Measurements from ENCODE around the gene ECE1.

Gene ECE1

DNA sequence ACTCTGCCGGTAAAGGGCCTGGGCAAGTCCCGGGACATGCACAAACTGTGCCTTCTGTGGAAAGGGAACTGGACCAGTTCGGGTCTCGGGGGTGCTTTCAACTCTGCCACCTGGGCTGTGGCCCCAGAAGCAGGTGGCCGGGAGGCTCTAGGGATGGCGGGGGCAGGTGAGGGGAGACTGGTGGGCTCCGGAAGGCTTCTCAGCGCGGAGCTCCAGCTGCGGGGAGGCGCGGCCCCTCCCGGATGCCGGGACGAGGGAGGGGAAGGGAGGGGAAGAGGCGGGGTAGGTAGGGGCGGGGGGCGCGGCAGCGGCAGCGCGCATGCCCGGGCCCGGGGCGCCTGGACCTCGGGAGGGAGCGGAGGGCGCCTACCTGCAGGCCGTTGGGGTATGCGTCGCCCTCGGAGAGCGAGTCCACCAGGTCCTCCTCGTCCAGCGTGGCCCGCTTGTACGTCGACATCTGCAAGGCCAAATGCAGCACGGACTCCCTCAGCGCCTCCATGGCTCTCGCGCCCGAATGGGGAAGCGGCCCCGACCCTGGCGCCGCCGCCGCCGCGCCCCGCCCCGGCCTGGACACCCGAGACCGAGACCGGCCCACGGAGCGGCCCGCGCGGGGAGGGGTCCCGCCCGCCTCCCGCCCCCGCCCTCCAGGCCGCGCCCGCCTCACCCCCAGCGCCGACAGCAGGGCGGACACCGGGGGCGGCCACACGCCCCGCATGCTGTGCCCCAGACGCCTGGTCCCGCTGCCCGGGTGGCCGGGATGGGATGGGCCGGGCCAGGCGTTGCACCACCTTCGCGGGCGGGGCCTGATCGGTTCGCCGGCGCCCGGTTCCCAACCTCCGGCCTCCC lies at the start of gene ECE1:
Gene ECE1 (minus strand): TSS at position 764 of the 846 bp plus-strand sequence. CDS start 49 bp downstream, at position 715.
- peak within 1 kb of the TSS; percentile 47 to 67 (median 55) for H3K4me3 ChIP-seq
- H3K27ac ChIP-seq, result peak within 1 kb of the TSS; percentile 40 to 95 (median 86)

DNA sequence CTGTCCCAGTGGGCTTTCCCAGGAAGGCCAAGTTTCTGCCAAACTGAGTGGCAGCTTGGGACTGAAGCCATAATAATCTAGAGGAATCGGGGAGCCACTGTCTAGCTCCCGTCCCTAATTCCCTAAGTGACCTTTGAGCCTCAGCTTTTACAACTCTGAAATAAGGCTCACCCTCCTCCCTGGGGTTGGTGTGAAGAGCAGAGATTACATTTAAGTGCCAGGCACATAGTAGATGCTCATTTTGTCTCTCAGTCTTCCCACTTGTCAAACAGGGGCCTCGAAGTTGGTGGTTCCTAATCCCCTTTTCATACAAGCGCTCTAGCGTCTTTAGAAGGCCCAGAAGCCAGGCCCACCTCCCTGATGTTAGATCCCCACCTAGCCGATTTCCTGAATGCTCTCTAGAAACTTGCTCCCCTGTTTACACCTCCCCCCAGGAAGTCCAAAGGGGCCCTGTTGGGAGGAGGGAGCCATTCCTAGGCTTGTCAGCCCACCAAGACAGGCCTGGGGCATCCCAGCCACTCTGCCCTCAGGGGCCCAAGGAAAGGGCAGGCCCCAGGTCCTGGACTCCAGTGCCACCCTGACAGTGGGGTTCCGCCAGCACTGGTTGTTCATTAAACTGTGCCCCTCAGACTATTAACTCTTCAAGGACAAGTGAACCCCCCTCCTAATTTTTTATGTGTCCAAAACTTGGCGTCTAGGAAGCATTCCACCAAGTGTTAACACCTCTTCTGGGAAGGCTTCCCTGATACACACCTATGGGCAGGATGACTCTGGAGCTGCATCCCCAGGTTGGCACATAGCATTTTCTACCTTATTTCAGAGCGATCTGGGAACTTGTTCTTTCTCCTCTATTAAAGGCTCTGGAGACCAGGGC lies 49.3 kb upstream of the ECE1 start:
- peak overlapping the region in 12 of 21 experiments; percentile 18 to 86 (median 44) for H3K27ac ChIP-seq
- H3K4me3 ChIP-seq, result no peak overlapping the region

DNA sequence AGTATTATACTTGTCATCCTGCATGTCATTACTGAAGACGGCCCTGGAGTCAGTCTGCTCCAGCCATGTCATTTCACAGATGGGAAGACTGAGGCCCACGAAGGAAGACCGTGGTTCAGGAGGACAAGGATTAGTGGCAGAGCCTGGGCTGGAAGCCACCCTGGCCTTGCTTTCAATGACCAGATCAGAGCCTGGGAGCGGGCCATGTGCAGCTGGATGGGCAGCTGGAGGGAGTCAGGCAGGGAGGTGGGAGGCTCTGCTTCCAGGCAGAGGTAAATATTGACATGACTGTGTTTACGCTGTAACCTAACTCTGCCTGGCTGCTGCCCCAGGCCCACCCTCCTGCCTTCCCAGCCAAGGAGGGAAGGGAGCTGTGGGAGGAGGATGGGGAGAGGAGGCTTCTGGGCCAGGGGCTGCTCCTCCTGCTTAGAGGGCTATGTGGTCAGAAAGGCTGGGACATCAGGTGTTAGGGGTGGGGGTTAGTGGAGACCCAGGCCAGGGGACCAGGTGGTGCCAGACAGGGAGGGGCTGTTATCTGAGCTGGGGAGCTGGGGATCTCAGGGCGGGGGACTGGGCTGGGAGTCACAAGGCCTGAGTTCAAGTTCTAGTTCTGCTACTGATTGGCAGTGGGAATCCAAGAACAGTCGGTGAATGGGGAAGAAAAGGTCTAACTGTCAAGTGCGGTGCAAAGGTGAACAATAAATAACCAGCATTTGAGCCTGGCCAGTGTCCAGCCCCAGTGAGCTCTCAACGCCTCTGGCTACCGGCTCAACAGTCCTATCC lies 48.5 kb upstream of the ECE1 start:
- peak overlapping the region in 16 of 21 experiments; percentile 4 to 86 (median 40) for H3K27ac ChIP-seq
- no peak overlapping the region for H3K4me3 ChIP-seq

DNA sequence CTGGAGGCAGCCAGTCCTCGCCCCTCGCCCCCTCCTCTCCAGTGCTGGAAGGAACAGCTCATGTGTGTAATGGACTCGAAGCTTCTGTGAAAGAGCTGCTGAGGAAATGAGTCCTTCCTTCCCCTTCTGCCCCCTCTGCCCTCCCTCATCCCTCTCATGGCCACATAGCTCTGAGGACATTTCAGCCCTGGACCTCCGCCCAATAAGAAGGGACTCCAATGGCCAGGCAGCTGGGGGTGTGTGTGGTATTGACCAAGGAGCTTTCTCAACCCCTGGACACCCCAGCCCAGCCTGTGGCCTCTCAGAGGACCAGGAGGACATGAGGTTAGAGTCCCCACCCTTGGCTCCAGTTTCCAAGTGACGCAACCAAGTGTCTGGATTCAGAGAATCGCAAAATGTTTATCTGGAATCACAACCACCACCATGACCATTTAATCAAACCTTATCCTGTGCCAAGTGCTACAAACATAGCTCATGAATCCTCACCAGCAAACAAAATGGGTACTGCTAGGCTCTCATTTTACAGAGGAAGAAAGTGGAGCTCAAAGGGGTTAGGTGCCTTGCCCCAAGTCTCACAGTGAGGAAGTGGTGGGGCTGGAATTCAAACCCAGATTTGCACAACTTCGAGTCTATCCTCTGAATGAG lies 47.8 kb upstream of the ECE1 start:
- peak overlapping the region in 16 of 21 experiments; percentile 4 to 86 (median 52) for H3K27ac ChIP-seq
- H3K4me3 ChIP-seq, result no peak overlapping the region

DNA sequence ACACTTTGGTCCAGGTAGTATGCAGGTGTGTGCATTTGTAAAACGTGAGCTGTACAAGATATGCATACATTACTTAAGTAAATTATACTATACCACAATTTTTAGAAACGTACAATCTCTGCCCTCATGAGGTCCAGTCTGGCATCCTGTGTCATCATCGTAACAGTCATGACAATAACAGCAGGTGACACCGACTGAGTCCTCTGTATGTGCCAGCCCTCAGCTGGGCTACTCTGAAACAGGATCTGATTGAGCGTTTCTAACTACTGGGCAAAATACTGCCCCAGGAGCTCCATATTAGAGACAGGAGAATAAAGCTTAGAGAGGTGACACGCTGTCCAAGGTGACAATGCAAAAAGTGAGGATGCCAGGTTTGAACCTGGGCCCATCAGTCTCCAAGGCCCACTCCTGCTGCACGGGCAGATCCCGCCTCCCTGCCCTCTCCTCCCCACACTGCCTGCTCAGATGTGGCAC lies 47.2 kb upstream of the ECE1 start:
- peak overlapping the region in 16 of 21 experiments; percentile 4 to 86 (median 46) for H3K27ac ChIP-seq

DNA sequence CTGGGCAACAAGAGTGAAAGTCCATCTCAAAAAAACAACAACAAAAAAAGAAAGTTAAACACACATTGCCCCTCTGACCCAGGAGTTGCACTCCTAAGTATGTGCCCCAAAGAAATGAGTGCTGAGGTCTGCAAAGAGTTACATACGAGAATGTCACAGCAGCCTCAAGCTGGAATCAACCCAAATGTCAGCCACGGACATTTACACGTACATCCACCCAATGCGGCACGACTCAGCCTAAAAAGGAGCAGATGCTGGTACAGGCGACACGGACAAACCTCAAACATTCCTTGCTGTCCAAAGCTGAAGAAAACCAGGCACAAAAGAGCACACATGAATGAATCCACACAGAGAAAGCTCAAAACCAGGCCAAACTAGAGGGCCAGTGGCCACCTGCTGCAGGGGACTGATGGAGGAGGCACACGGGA lies 46.8 kb upstream of the ECE1 start:
- peak overlapping the region in 10 of 21 experiments; percentile 4 to 86 (median 65) for H3K27ac ChIP-seq

More for the DNA sequence above, 47.2 kb upstream of the ECE1 start:
- no peak overlapping the region for H3K4me3 ChIP-seq

DNA sequence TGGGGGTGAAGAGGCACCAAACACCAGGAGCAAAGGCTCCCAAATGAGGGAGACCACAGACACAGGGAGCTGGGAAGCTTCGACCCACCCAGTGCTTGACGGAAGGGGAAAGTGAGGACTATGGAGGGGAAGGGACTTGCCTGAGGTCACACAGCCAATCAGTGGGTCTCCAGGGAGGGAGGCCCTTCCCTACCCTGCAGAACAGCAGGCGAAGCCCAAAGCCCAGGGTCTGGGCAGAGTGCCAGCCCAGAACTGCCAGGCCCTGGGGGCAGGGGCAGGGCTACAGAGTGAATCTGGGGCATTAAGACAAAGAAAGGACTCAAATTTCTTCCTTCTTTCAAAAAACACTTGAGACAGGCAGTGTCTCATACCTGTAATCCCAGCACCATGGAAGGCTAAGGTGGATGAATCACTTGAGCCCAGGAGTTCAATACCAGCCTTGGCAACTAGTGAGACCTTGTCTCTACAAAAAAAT lies 45.5 kb upstream of the ECE1 start:
- H3K27ac ChIP-seq, result peak overlapping the region in 17 of 21 experiments; percentile 77 to 94 (median 86)
- H3K4me3 ChIP-seq, result no peak overlapping the region

More for the DNA sequence above, 46.8 kb upstream of the ECE1 start:
- no peak overlapping the region for H3K4me3 ChIP-seq

DNA sequence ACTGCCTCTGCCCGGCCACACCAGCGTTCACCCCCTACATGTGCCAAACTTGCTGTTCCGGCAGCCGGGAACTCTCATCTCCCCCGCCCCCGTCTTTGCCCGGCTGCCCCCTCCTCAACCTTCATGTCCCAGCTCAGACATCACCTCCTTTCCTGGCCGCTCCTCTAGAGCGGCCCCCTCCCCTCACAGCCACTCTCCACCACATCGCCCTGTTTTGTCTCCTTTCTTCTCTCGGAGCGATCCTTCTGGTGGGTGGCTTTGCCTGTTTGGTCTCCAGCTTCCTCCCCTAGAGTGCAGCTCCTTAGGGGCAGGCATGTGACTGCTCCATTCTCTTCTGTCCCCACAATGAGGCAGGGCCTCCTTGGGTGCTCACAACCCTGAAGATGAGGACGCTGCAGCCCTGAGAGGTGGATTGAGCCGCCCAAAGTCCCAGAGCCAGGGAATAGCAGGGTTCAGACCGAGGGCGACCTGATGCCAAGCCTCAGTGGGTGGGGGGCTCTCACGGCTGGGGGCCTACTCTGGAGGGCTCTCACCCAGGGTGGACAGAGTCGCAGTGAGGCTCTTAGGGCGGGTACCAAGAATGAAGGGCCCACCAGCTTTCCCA lies 44.9 kb upstream of the ECE1 start:
- peak overlapping the region in 6 of 7 experiments; percentile 7 to 25 (median 14) for H3K4me3 ChIP-seq
- peak overlapping the region in 20 of 21 experiments; percentile 52 to 94 (median 86) for H3K27ac ChIP-seq

DNA sequence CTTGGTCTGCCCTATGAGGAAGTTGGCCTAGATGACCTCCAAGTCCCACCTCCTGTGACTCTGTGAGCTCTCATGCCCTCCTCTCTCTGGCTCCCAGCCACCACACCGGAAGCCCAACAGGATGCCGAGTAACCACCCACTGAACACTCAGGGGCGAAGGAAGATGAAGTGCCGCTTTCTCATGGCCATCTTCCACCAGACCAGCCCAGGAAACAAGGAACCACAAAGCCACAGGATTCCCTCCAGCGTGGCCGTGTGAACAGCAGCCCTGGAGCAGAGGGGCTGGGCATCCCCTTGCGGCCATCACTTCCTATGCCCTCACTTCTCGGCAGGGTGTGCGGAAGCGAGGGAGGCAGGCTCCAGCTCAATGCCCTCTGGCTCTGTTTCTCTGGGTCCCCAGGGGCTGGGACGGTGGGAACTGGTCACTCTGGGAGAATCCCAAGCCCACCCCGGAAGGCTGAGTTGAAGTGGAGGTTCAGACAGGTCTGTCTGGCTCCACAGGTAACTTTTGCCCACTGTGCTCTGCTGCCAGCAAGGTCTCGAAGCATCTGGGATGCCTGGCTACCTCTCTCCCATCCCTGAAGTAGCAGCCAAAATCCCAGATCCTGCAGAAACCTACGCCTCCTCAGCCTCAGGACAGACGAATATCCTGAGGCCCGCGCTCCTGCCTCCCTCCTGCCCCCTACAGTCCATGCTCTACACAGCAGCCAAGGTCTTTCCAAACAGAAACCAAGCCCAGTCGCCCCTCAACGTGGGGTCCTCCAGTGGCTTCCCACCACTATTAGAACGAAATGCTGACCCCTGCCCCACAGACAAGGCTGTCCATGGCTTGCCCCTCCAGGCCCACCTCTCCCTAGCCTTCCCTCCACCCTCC lies 44.2 kb upstream of the ECE1 start:
- H3K4me3 ChIP-seq, result peak overlapping the region in 6 of 7 experiments; percentile 7 to 25 (median 14)
- H3K27ac ChIP-seq, result peak overlapping the region; percentile 19 to 94 (median 85)

DNA sequence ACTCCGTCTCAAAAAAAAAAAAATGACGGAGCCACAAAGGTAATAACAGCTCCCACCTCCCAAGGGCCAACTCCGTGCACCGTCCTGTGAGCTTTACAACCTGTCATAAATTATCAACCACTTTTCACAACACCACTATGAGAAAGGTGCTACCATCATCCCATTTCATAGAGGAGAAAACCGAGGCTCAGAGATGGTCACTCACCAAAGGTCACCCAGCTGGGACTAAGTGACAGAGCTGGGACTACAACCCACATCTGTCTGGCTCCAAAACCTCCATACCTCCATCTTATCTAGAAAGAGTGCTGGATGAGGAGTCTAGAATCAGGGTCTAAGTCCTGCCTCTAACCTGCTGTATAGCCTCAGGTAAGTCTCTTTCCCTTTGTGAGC lies 43.6 kb upstream of the ECE1 start:
- Histone ChIP-seq H3K27ac (peak overlapping the region in 19 of 21 experiments; percentile 51 to 94 (median 86)), H3K4me3 (peak overlapping the region in 2 of 7 experiments; percentile 17 to 25)

DNA sequence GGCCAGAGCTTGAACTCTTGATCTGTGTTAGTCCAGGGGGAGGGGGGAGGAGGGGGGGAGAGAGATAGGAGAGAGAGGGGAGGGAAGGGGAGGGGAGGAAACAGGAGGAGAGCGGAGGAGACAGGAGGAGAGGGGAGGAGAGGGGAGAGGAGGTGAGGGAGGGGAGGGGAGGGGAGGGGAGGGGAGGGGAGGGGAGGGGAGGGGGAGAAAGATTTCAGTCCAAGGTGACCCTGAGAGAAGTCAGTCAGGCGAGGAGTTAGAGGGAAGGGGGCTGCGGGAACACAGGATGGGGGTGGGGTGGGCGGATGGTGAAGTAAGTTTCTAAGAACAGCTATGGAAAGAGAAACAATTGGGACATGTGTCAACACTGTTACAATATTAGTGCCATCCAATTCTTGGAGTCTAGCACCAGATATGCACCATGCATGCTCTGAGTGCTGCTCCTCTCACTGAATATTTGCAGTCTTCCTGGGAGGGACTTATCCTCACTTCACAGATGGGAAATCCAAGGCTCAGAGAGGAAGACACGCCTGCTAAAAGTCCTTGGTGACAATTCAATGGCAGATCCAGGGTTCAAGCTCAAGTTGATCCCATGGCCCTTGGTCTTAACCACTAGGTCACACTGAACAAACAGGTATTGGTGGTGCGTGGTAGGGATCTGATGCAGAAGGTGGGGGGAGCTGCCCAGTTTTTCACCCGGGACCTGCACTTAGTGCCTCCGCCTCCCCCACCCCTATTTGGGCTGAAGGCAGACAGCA lies 42.5 kb upstream of the ECE1 start:
- peak overlapping the region in 14 of 21 experiments; percentile 22 to 93 (median 78) for H3K27ac ChIP-seq
- H3K4me3 ChIP-seq, result no peak overlapping the region

DNA sequence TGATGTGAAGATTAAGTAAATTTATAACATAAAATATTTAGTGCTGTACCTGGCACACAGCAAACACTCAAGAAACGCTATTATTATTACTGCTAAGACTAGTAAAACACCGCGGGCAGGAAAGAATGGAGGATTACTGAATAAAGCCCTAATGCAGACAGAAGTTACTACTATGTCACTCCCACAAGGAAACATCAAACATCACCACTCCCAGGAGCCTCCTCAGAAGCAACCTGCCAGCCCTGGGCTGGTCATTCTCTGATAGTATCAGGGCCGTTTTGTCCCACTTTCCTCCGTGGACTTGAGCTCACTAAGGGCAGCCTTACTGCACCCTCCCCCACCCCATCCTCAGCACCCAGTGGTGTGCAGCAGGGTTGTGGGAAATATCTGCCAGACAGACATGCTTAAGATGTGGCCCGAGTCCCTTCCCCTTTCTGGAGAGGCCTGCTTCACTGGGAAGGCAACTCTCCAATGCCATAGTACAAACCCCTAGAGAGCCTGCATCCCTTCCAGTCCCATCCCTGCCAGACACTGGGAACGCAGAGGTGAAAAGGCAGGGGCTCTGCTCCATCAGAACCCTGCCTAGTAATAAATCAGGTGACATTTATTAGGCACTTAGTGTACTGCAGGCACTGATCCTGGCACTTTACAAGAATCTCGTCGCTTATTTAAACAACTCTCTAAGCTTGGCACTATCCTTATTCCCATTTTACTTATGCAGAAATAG lies 41.7 kb upstream of the ECE1 start:
- no peak overlapping the region for H3K4me3 ChIP-seq
- peak overlapping the region in 11 of 21 experiments; percentile 8 to 55 (median 28) for H3K27ac ChIP-seq

DNA sequence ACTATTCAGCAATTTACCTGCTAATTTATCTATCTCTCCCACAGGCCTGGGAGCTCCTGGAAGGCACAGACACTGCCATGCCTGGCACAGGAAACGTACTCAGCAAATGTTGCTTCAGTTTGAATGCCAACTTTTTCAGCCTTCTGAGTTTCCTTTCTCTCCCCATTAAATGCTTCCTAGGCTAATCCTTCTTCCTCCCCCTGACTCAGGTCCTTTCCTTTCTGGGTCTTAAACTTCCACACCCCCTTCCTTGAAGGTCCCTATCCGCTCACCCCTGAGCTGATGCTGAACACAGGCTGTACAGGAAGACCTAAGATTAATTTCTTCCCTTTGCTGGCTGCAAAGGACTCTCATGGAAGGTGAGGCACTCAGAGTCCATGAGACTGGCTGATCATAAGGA lies 40.3 kb upstream of the ECE1 start:
- H3K27ac ChIP-seq, result peak overlapping the region in 9 of 21 experiments; percentile 1 to 67 (median 31)
- no peak overlapping the region for H3K4me3 ChIP-seq

DNA sequence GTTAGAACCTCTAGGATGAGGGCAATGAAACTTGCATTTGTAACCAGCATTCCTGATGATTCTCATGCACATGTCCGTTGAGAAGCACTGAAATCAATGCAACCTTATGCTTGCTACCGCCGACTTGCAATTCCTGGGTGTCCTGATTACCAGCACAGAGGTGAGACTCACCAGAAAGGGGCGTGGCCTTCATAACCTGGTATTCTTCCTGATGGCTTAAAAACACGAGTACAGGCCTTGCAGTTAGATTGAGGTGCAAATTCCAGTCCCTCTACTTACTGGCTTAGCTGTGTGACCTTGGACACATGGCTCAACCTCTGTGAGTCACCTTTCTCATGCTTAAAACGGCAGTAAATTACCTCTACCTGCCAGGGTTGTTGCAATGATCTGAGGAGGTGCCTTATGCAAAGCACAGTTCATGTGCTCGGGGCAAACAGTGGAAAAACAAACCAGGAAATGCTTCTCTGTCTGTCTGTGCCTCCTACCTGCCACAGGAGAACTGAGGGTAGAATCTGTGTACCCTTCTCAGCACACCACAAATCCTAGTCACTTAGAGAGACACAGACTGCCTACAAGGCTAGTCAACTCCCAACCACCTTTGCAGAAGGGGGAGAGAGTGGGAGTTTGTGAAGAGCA lies 39.1 kb upstream of the ECE1 start:
- Histone ChIP-seq H3K4me3 (no peak overlapping the region), H3K27ac (peak overlapping the region in 11 of 21 experiments; percentile 12 to 76 (median 52))
